GM19372 (cell line): ENCODE data around the gene MATN1.

Source experiments
- ATAC-seq: cut with Tn5 transposase; IDR thresholded peaks from one replicate; pipeline ENCODE4 v1.9.1; 2021; ENCODE audit warnings: mild to moderate bottlenecking, low read depth, moderate library complexity; ENCODE audit not compliant: unreplicated experiment

Gene MATN1

GRCh38 chr1:30758121-30758688 is 34.8 kb upstream of the MATN1 start:
- no peak for ATAC-seq

- ATAC-seq: no peak
Observed at GRCh38 chr1:30757352-30758120, 34.2 kb upstream of the MATN1 start, which contains the start of gene LAPTM5. Gene LAPTM5 (minus strand): TSS chr1:30757774. CDS start chr1:30757745, 29 bp downstream.

GRCh38 chr1:30756545-30757351 is 33.4 kb upstream of the MATN1 start:
- ATAC-seq: no peak

- ATAC-seq: no peak
Observed at GRCh38 chr1:30756206-30756544, 32.8 kb upstream of the MATN1 start.

GRCh38 chr1:30755746-30756145 is 32.4 kb upstream of the MATN1 start:
- ATAC-seq: no peak

- ATAC-seq: no peak
Observed at GRCh38 chr1:30755334-30755733, 31.9 kb upstream of the MATN1 start.

GRCh38 chr1:30754684-30755171 is 31.3 kb upstream of the MATN1 start:
- peak; percentile 37 for ATAC-seq

- no peak for ATAC-seq
Observed at GRCh38 chr1:30753660-30754123, 30.3 kb upstream of the MATN1 start.

GRCh38 chr1:30753118-30753517 is 29.7 kb upstream of the MATN1 start:
- no peak for ATAC-seq

GRCh38 chr1:30752651-30752908 is 29.2 kb upstream of the MATN1 start:
- no peak for ATAC-seq

GRCh38 chr1:30751830-30752650 is 28.7 kb upstream of the MATN1 start:
- no peak for ATAC-seq

- no peak for ATAC-seq
Observed at GRCh38 chr1:30750731-30751291, 27.4 kb upstream of the MATN1 start.

GRCh38 chr1:30749691-30750583 is 26.6 kb upstream of the MATN1 start:
- ATAC-seq: no peak

GRCh38 chr1:30748699-30749401 is 25.5 kb upstream of the MATN1 start:
- no peak for ATAC-seq

- ATAC-seq: no peak
Observed at GRCh38 chr1:30748098-30748698, 24.8 kb upstream of the MATN1 start.

- ATAC-seq: no peak
Observed at GRCh38 chr1:30747033-30748008, 23.9 kb upstream of the MATN1 start.
